ENCODE measurements around the gene WDR4.
A peak's percentile ranks its signal among the peaks of the same experiment; 100 is the strongest.
"Not testable (repeated sequence)": the region's sequence is repeated elsewhere in the genome, so short reads cannot be mapped to it uniquely, and the experiment has no call there.

Gene WDR4

GRCh38 chr21:42878993-42879787, at the start of gene WDR4:
Gene WDR4, minus strand, starts transcription at chr21:42879539. Its CDS starts 44 bp downstream, at chr21:42879495.
- DNase-seq (ENCODE audit: low spot score), result peak; percentile 99

DNA sequence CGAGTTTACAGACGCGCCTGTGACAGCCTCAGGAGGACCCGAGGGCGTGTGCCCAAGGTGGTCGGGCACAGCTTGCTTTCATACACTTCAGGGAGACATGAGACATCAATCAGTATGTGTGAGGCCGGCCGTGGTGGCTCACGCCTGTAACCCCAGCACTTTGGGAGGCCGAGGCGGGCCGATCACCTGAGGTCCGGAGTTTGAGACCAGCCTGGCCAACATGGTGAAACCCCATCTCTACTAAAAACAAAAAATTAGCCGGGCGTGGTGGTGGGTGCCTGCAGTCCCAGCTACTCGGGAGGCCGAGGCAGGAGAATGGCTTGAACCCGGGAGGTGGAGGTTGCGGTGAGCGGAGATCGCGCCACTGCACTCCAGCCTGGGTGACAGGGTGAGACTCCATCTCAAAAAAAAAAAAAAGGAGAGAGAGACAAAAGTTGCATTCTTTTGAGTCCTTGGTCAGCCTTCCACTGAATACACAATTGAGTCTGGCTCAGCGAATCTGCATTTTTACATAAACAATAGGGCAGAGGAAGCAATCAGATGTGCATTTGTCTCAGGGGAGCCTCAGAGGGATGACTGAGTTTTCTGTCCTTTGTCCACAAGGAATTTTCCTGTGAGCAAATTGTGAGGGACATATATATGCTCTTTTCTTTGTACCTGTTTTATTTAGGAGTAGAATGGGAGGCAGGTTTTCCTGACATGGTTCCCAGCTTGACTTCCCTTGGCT, 48.3 kb upstream of the WDR4 start:
- not testable (repeated sequence) for DNase-seq (ENCODE audit: low spot score)

GRCh38 chr21:42925114-42925926, 46.0 kb upstream of the WDR4 start, which contains the start of gene ERVH48-1:
Gene ERVH48-1, minus strand, starts transcription at chr21:42925630. Its CDS starts 6,624 bp downstream, at chr21:42919006.
- DNase-seq (ENCODE audit: low spot score), result no peak

GRCh38 chr21:42924433-42924751, 45.1 kb upstream of the WDR4 start:
- DNase-seq (ENCODE audit: low spot score), result no peak

GRCh38 chr21:42923553-42924432, 44.5 kb upstream of the WDR4 start:
- peak; percentile 95 for DNase-seq (ENCODE audit: low spot score)

- DNase-seq (ENCODE audit: low spot score), result no peak
These were observed 43.6 kb upstream of the WDR4 start for GRCh38 chr21:42922918-42923317.

DNA sequence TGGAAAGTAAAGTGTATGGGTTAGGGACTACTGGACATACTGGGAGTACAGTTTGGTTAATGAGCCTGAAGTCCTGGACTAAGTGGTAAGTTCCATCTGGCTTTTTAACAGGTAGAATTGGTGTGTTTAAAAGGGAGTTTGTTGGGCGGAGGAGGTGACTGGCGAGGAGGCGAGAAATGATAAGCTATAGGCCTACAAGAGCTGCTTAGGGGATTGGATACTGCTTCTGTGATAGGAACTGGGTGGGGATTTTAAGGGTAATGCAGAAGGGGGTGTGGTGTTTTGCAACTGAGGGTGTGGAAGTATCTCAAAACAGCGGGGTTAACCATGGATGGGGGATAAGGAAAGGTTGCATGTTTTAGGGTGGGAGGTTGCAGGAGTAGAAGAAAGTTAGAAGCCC, 42.6 kb upstream of the WDR4 start:
- no peak for DNase-seq (ENCODE audit: low spot score)

- no peak for DNase-seq (ENCODE audit: low spot score)
These were observed 39.0 kb upstream of the WDR4 start for GRCh38 chr21:42918291-42918690.

GRCh38 chr21:42913476-42913875, 34.1 kb upstream of the WDR4 start:
- DNase-seq (ENCODE audit: low spot score), result no peak

DNA sequence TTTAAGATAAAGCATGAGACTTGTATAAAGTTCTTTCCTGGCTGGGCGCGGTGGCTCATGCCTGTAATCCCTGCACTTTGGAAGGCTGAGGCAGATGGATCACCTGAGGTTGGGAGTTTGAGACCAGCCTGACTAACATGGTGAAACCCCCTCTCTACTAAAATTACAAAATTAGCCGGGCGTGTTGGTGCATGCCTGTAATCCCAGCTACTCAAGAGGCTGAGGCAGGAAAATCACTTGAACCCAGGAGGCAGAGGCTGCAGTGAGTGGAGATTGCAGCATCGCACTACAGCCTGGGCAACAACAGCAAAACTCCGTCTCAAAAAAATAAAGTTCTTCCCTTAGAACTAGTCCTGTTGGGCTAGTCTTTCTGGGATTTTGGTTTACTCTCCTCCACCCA, 32.6 kb upstream of the WDR4 start:
- not testable (repeated sequence) for DNase-seq (ENCODE audit: low spot score)

GRCh38 chr21:42908484-42908883, 29.1 kb upstream of the WDR4 start:
- DNase-seq (ENCODE audit: low spot score), result not testable (repeated sequence)

- DNase-seq (ENCODE audit: low spot score), result no peak
These were observed 26.9 kb upstream of the WDR4 start for GRCh38 chr21:42906233-42906632.

GRCh38 chr21:42905195-42905594, 25.9 kb upstream of the WDR4 start:
- DNase-seq (ENCODE audit: low spot score), result no peak

DNA sequence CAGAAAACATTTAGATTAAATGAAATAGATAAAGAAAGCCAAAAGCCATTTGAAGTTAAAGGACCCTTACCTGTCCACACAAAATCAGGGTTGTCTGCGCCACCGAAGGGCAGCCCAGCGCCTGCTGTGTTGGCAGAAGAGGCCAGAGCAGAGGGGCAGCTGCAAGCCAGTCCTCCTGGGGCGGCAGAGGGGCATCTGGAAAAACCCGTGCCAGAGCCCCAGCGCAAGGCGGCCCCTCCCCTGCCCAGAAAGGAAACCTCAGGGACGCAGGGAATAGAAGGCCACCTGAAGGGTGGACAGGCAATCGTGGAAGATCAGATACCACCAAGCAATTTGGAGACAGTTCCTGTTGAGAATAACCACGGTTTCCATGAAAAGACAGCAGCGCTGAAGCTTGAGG, 24.5 kb upstream of the WDR4 start:
- no peak for DNase-seq (ENCODE audit: low spot score)

GRCh38 chr21:42900446-42900845, 21.1 kb upstream of the WDR4 start:
- no peak for DNase-seq (ENCODE audit: low spot score)

- DNase-seq (ENCODE audit: low spot score), result peak; percentile 99
These were observed 13.8 kb upstream of the WDR4 start, which contains the start of gene NDUFV3 for GRCh38 chr21:42892931-42893755. Gene NDUFV3, plus strand, starts transcription at chr21:42893309. Its CDS starts 25 bp downstream, at chr21:42893334.

DNA sequence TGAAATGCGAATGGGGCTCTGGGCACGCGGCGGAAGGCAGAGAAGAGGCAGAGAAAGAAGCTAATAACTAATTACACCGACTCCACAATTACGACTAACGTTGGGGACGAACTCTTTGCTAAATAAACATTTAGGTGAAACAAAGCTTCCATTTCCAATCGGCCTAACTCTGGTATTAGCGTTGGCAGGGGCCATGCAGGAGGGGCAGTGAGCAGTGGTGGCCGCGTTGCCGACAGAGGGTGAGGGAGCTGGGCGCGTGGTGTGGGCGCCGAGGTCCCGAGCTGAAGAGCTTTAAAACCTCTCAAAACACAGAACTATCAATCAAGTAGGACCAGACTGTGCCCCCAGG, 13.2 kb upstream of the WDR4 start:
- DNase-seq (ENCODE audit: low spot score), result no peak

DNA sequence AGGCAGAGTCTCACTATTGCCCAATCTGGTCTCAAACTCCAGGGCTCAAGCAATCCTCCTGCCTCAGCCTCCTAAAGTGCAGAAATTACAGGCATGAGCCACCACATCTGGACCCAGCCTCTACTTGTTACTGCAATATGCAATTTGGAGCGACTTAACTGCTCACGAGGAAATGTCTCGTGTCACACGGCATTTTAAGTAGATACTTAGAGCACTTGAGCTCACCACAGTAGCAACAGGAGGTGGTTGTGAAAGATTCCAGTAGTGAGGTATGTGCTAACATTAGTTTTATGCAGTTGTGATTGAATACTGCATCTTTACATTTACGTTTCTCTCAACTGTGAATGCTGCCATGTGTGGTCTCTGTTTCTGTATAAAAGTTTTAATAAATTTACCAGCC, 8.0 kb upstream of the WDR4 start:
- no peak for DNase-seq (ENCODE audit: low spot score)

DNA sequence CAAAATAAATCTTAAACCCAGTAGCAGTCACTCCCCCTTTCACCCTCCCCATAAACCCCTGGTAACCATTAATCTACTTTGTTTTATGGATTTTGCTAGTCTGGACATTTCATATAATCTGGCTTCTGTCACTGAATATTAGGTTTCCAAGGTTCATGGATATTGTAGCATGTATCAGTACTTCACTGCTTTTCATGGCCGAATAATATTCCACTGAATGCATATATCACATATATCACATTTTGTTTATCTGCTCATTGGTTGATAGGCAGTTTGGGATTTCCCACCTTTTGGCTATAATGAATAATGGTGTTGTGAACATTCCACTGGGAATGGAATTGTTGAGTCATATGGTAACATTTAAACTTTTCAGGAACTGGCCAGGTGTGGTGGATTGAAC, 4.6 kb upstream of the WDR4 start:
- DNase-seq (ENCODE audit: low spot score), result no peak

- peak; percentile 15 for DNase-seq (ENCODE audit: low spot score)
These were observed 1.0 kb upstream of the WDR4 start for GRCh38 chr21:42880352-42880751.

GRCh38 chr21:42878678-42878992, 704 bp downstream of the WDR4 start:
- DNase-seq (ENCODE audit: low spot score), result no peak
